HG02938 (cell line): ENCODE measurements around the gene EPHB3.
"Not testable (repeated sequence)": the region's sequence is repeated elsewhere in the genome, so short reads cannot be mapped to it uniquely, and the experiment has no call there.

Experiments
- ATAC-seq: cut with Tn5 transposase; IDR thresholded peaks from one replicate; pipeline ENCODE4 v1.9.1; 2021; ENCODE audit warnings: mild to moderate bottlenecking, moderate library complexity; ENCODE audit not compliant: unreplicated experiment

EPHB3 gene

GRCh38 chr3:184596886-184597575 is 35.4 kb downstream of the EPHB3 start:
- no peak for ATAC-seq

GRCh38 chr3:184597829-184598573 is 36.4 kb downstream of the EPHB3 start:
- ATAC-seq, result no peak

- no peak for ATAC-seq
Measured at GRCh38 chr3:184598574-184598927, 37.0 kb downstream of the EPHB3 start.

- no peak for ATAC-seq
Measured at GRCh38 chr3:184599143-184599542, 37.6 kb downstream of the EPHB3 start.

GRCh38 chr3:184600685-184601377 is 39.2 kb downstream of the EPHB3 start:
- no peak for ATAC-seq

- ATAC-seq, result no peak
Measured at GRCh38 chr3:184601576-184602371, 40.2 kb downstream of the EPHB3 start.

GRCh38 chr3:184602372-184603150 is 41.0 kb downstream of the EPHB3 start:
- ATAC-seq, result no peak

GRCh38 chr3:184603151-184604030 is 41.8 kb downstream of the EPHB3 start:
- no peak for ATAC-seq

GRCh38 chr3:184604039-184604601 is 42.5 kb downstream of the EPHB3 start:
- no peak for ATAC-seq

GRCh38 chr3:184604615-184605290 is 43.2 kb downstream of the EPHB3 start:
- no peak for ATAC-seq

GRCh38 chr3:184608209-184608608 is 46.6 kb downstream of the EPHB3 start:
- no peak for ATAC-seq

- ATAC-seq, result no peak
Measured at GRCh38 chr3:184609476-184610244, 48.1 kb downstream of the EPHB3 start.

GRCh38 chr3:184610245-184610871 is 48.8 kb downstream of the EPHB3 start:
- no peak for ATAC-seq

GRCh38 chr3:184611607-184612281 is 50.2 kb downstream of the EPHB3 start:
- no peak for ATAC-seq

GRCh38 chr3:184615396-184615795 is 53.8 kb downstream of the EPHB3 start:
- no peak for ATAC-seq

- ATAC-seq, result no peak
Measured at GRCh38 chr3:184616436-184616835, 54.9 kb downstream of the EPHB3 start.

GRCh38 chr3:184617306-184617705 is 55.7 kb downstream of the EPHB3 start:
- not testable (repeated sequence) for ATAC-seq
